Hepatocyte (in vitro differentiated cells): ENCODE results near the gene PCCA. TPM values are rescaled to one million over a fixed set of nuclear protein-coding genes. Genes with fewer than 3 reads are reported as not detected.

Source experiments
- DNase-seq: peaks from one replicate; pipeline ENCODE4 v3.0.0-alpha.2; 2016; ENCODE audit warnings: low spot score
- H2AFZ ChIP-seq: fragments of 200-600 bp; sonication (generic); 2 replicates; pipeline ENCODE4 v1.6.0; 2016; ENCODE audit warnings: antibody characterized with exemption, mild to moderate bottlenecking
- H3K27ac ChIP-seq: fragments of 200-600 bp; sonication (generic); 2 replicates; pipeline ENCODE4 v1.5.1; 2016; ENCODE audit warnings: mild to moderate bottlenecking
- H3K27me3 ChIP-seq: fragments of 200-600 bp; sonication (generic); 2 replicates; pipeline ENCODE4 v1.6.1; 2016
- H3K36me3 ChIP-seq: fragments of 200-600 bp; sonication (generic); replicated peaks from 2 replicates; pipeline ENCODE4 v1.5.1; 2016; ENCODE audit warnings: low read depth; ENCODE audit not compliant: insufficient read depth
- H3K4me1 ChIP-seq: fragments of 200-600 bp; sonication (generic); 2 replicates; pipeline ENCODE4 v1.5.1; 2016; ENCODE audit warnings: mild to moderate bottlenecking, moderate library complexity; ENCODE audit not compliant: insufficient read depth
- H3K4me2 ChIP-seq: fragments of 200-600 bp; sonication (generic); 2 replicates; pipeline ENCODE4 v1.6.0; 2016
- H3K4me3 ChIP-seq: fragments of 200-600 bp; sonication (generic); 2 replicates; pipeline ENCODE4 v1.5.1; 2016; ENCODE audit warnings: mild to moderate bottlenecking
- H3K79me2 ChIP-seq: fragments of 200-600 bp; sonication (generic); 2 replicates; pipeline ENCODE4 v1.6.0; 2017; ENCODE audit warnings: mild to moderate bottlenecking
- H3K9me2 ChIP-seq: fragments of 200-600 bp; sonication (generic); replicated peaks from 2 replicates; pipeline ENCODE4 v1.6.0; 2017; ENCODE audit warnings: mild to moderate bottlenecking; ENCODE audit not compliant: insufficient read depth
- H3K9me3 ChIP-seq: fragments of 200-600 bp; sonication (generic); 2 replicates; pipeline ENCODE4 v1.5.1; 2016; ENCODE audit warnings: low read depth, mild to moderate bottlenecking
- H4K20me1 ChIP-seq: fragments of 200-600 bp; sonication (generic); 2 replicates; pipeline ENCODE4 v1.6.0; 2016; ENCODE audit warnings: mild to moderate bottlenecking; ENCODE audit not compliant: insufficient read depth, poor library complexity, severe bottlenecking
- CTCF ChIP-seq: fragments of 200-600 bp; sonication (generic); IDR thresholded peaks from 2 replicates; pipeline ENCODE4 v1.5.1; 2016; ENCODE audit warnings: antibody characterized with exemption, mild to moderate bottlenecking; ENCODE audit not compliant: poor library complexity
- EZH2 ChIP-seq: fragments of 200-600 bp; sonication (generic); IDR thresholded peaks from 2 replicates; pipeline ENCODE4 v1.6.1; 2016; ENCODE audit warnings: antibody characterized with exemption, mild to moderate bottlenecking, borderline replicate concordance
- EZH2phosphoT487 ChIP-seq: fragments of 200-600 bp; sonication (generic); IDR thresholded peaks from one replicate; pipeline ENCODE4 v1.6.1; 2018; ENCODE audit warnings: antibody characterized with exemption, mild to moderate bottlenecking, low read depth, moderate library complexity; ENCODE audit not compliant: unreplicated experiment, severe bottlenecking
- WGBS: methylation state at CpG from one replicate; pipeline ENCODE4 v1.1.6; 2016; ENCODE audit warnings: low lambda C conversion rate; ENCODE audit errors: missing lambda C conversion rate; 5-methylcytosine and 5-hydroxymethylcytosine counted together
- polyA plus RNA-seq: library from polyadenylated mRNA; unstranded; fragments of >200 nt; fragmentation: Nextera tagmentation; extraction: Ambion mirVana; gene quantifications from 2 replicates; pipeline ENCODE4 v1.2.1, GENCODE V29; 2016
- total RNA-seq: library from RNA; depleted of rRNA; stranded (reverse); fragments of >200 nt; gene quantifications from 2 replicates; pipeline ENCODE4 v1.2.3, GENCODE V29; 2014

Gene PCCA
- total and polyA plus RNA-seq, 2 experiments from 2014 or later: 23.6 to 28.2 TPM

GRCh38 chr13:100560498-100561157 is 471.7 kb downstream of the PCCA start:
- 88% methylated on average over 15 of the region's 15 CpGs for WGBS
- DNase-seq: no peak
- Histone ChIP-seq H4K20me1 (no peaks in the 10 kb centered on the region), H3K4me3 (no peak overlapping the region), H3K9me3 (no peaks in the 10 kb centered on the region), H3K27me3 (no peaks in the 10 kb centered on the region), H2AFZ (no peak overlapping the region), H3K9me2 (no peaks in the 10 kb centered on the region), H3K4me2 (no peak overlapping the region), H3K27ac (no peak overlapping the region), H3K79me2 (no peaks in the 10 kb centered on the region), H3K4me1 (no peaks in the 10 kb centered on the region), H3K36me3 (no peaks in the 10 kb centered on the region)
- TF ChIP-seq EZH2 (no peak), CTCF (no peak), EZH2phosphoT487 (no peak)

GRCh38 chr13:100561158-100561499 is 472.2 kb downstream of the PCCA start:
- Histone ChIP-seq H3K4me2 (no peak overlapping the region), H3K4me3 (no peak overlapping the region), H3K9me3 (no peaks in the 10 kb centered on the region), H2AFZ (no peak overlapping the region), H4K20me1 (no peaks in the 10 kb centered on the region), H3K27me3 (no peaks in the 10 kb centered on the region), H3K36me3 (no peaks in the 10 kb centered on the region), H3K27ac (no peak overlapping the region), H3K4me1 (no peaks in the 10 kb centered on the region), H3K79me2 (no peaks in the 10 kb centered on the region), H3K9me2 (no peaks in the 10 kb centered on the region)
- no peak for DNase-seq
- 85% methylated on average over 2 of the region's 2 CpGs for WGBS
- no peak for TF ChIP-seq EZH2phosphoT487
- no peak for TF ChIP-seq EZH2
- TF ChIP-seq CTCF: no peak

GRCh38 chr13:100561599-100562204 is 472.8 kb downstream of the PCCA start:
- TF ChIP-seq EZH2 (no peak), EZH2phosphoT487 (no peak), CTCF (no peak)
- no peaks in the 10 kb centered on the region for H3K79me2 ChIP-seq

GRCh38 chr13:100563779-100564178 is 474.9 kb downstream of the PCCA start:
- Histone ChIP-seq H3K4me3 (no peak overlapping the region), H2AFZ (no peak overlapping the region), H3K9me2 (no peaks in the 10 kb centered on the region), H3K36me3 (no peaks in the 10 kb centered on the region), H3K79me2 (no peaks in the 10 kb centered on the region), H4K20me1 (no peaks in the 10 kb centered on the region), H3K27me3 (no peaks in the 10 kb centered on the region), H3K9me3 (no peaks in the 10 kb centered on the region), H3K27ac (no peak overlapping the region), H3K4me2 (no peak overlapping the region), H3K4me1 (no peaks in the 10 kb centered on the region)
- WGBS: 96% methylated on average over 7 of the region's 7 CpGs
- no peak for TF ChIP-seq EZH2
- TF ChIP-seq CTCF: no peak
- no peak for TF ChIP-seq EZH2phosphoT487
- no peak for DNase-seq

More at GRCh38 chr13:100561599-100562204, 472.8 kb downstream of the PCCA start:
- Histone ChIP-seq H3K36me3 (no peaks in the 10 kb centered on the region), H3K9me3 (no peaks in the 10 kb centered on the region), H4K20me1 (no peaks in the 10 kb centered on the region), H3K9me2 (no peaks in the 10 kb centered on the region), H3K4me3 (no peak overlapping the region), H2AFZ (no peak overlapping the region), H3K27ac (no peak overlapping the region), H3K4me2 (no peak overlapping the region), H3K4me1 (no peaks in the 10 kb centered on the region), H3K27me3 (no peaks in the 10 kb centered on the region)
- WGBS: 46% methylated on average over 7 of the region's 7 CpGs
- DNase-seq: no peak
